Small intestine (tissue), 7 donors: ENCODE measurements around the gene DDT. TPM values are rescaled to one million over a fixed set of nuclear protein-coding genes. Genes with fewer than 3 reads are reported as not detected.
"Not testable (repeated sequence)": the region's sequence is repeated elsewhere in the genome, so short reads cannot be mapped to it uniquely, and the experiment has no call there.

Experiments
- DNase-seq, 2 donors: peaks; one replicate each; pipeline versions ENCODE4 v3.0.0 to v3.0.0-alpha.2; 2013
- FAIRE-seq: peaks from 2 replicates; lab custom pipeline; 2012; peaks lifted over from hg19 to GRCh38; lab: Jason Lieb, UNC
- H3K27ac ChIP-seq, 3 donors: one replicate each; pipeline ENCODE4 v1.5.1; 2013; ENCODE audit warnings: low read length in 2 of 3, mild to moderate bottlenecking in 2 of 3, control low read depth in 1 of 3, inconsistent platforms in 1 of 3, low read depth in 1 of 3, moderate library complexity in 1 of 3
- H3K27me3 ChIP-seq, 3 donors: one replicate each; pipeline ENCODE4 v1.6.1; 2013; ENCODE audit warnings: low read length in 3 of 3, inconsistent platforms in 1 of 3; ENCODE audit not compliant: control insufficient read depth in 3 of 3, insufficient read depth in 3 of 3
- H3K36me3 ChIP-seq, 3 donors: one replicate each; pipeline ENCODE4 v1.6.1; 2013; ENCODE audit warnings: low read length in 3 of 3, inconsistent platforms in 1 of 3, low read depth in 1 of 3, mild to moderate bottlenecking in 1 of 3, moderate library complexity in 1 of 3; ENCODE audit not compliant: control insufficient read depth in 3 of 3, insufficient read depth in 2 of 3
- H3K4me1 ChIP-seq, 3 donors: one replicate each; pipeline ENCODE4 v1.6.1; 2013; ENCODE audit warnings: low read length in 2 of 3, inconsistent platforms in 1 of 3, low read depth in 1 of 3, mild to moderate bottlenecking in 1 of 3, moderate library complexity in 1 of 3; ENCODE audit not compliant: control insufficient read depth in 3 of 3, insufficient read depth in 2 of 3
- H3K4me3 ChIP-seq, 3 donors: one replicate each; pipeline ENCODE4 v1.5.1; 2013; ENCODE audit warnings: low read length in 3 of 3, control low read depth in 1 of 3, inconsistent platforms in 1 of 3, low read depth in 1 of 3, mild to moderate bottlenecking in 1 of 3, moderate library complexity in 1 of 3
- H3K9me3 ChIP-seq, 2 donors: one replicate each; pipeline ENCODE4 v1.6.1; 2013; ENCODE audit warnings: low read depth in 1 of 2, low read length in 1 of 2; ENCODE audit not compliant: control insufficient read depth in 2 of 2, insufficient read depth in 1 of 2
- WGBS, 3 donors: extraction: QIAGEN DNeasy Blood & Tissue Kit; methylation state at CpG; one replicate each; pipeline ENCODE4 v1.1.7; 2013; 5-methylcytosine and 5-hydroxymethylcytosine counted together
- polyA plus RNA-seq, 4 donors: library from polyadenylated mRNA; stranded (reverse) in 3 of 4; unstranded in 1 of 4; fragments of 200-250 nt in 3 of 4; fragments of 120-200 nt in 1 of 4; gene quantifications; one replicate each; pipeline versions ENCODE4 v1.2.1 to v1.2.3, GENCODE V29; 2013
- donor health status: healthy with polysubstance abuse.
- donor health status: control.
- donor health status: control.
- donor health status: Bipolar disorder and iron deficiency.
- donor health status: healthy.

The DDT gene
- polyA plus RNA-seq, 4 donors = 144 to 876 (median 451) TPM

DNA sequence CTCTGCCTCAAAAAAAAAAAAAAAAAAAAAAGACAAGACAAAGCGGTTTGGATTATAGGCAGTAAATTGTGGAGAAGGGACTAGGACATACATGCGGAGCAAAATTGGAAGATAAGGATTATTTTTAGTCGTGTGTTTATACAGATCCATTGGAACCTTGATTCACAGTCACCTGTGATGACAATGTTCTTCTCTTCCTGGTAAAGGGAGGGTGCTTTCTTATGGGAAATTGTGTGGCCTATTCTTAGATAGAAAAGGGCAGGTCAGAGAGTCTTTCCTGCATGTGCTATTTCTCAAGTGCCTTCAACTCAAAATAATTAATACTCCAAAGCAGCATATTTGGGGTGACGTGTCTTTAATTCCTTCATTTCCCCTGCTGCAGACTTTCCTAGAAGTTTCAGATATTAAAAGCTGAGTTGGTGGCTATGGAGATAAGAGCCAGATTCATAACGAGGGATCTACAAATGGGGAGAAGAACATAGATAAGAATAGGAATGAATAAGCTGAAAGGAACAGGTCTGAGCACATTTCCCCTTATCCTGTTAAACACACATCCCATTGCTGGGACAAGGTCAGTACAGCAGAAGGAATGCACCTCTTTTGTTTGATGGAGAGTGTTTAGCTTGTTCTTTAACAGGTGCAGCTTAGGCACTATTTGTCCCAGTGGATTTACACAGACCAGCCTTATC, 35.8 kb downstream of the DDT start:
- Histone ChIP-seq H3K4me1 (no peaks in the 10 kb centered on the region), H3K27me3 (no peaks in the 10 kb centered on the region), H3K4me3 (no peak overlapping the region), H3K9me3 (no peaks in the 10 kb centered on the region), H3K27ac (no peak overlapping the region), H3K36me3 (no peaks in the 10 kb centered on the region)
- FAIRE-seq (no peak), DNase-seq (peak in 1 of 2 donors; percentile 22)
- WGBS, 3 donors = 65 to 72% (median 68%) methylated on average over 5 of the region's 5 CpGs

DNA sequence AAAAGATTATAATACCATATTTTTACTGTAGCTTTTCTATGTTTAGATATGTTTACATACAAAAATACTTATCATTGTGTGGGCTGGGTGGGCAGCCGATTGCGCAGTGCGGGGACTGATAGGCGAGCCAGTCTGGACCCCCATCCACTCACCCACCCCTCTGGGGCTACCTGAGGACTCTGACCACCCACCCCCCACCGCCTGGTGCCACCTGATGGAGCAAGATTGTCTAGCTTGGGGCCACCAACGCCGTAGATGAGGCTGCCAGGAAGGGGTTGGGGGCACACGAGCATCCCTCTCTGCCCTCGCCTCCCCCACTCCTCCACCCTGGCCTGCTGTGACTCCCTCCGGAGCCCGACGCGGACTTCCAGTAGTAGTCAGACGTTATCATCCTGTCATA, 47.7 kb downstream of the DDT start:
- H3K27ac ChIP-seq = no peak overlapping the region
- no peaks in the 10 kb centered on the region for H3K4me1 ChIP-seq
- no peak overlapping the region for H3K4me3 ChIP-seq
- H3K27me3 ChIP-seq = no peaks in the 10 kb centered on the region
- FAIRE-seq (no peak), DNase-seq (no peak)
- 74 to 87% (median 78%) methylated on average over 14 of the region's 14 CpGs for WGBS, 3 donors
- peaks cover 0 to 23% (median 23%) of the 10 kb centered on the region in 3 donors for H3K36me3 ChIP-seq
- H3K9me3 ChIP-seq = peaks cover 0 to 27% of the 10 kb centered on the region in 2 donors

DNA sequence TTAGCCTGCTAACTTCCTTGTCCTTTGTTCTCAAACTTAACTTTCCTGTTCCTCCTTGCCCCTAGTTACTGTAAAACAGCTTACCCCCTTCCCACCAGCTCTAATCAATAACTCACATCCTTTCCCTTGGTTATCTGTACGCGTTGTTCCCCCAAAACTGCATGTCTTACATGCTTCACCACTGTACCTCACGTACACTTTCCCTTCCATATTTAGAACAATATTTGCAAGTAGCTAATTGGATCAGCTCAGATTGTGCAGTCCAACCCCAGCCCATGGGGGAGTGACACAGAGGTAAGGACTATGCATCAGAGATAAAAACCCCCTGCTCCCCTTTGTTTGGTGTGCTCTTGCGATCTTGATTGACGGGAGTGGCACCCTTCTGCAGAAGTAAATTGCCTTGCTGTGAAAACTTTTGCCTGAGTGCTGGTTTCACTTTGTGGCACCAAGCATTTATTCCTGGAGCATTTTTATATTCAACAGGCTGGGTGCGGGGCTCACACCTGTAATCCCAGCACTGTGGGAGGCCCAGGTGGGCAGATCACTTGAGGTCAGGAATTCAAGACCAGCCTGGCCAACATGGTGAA, 49.1 kb downstream of the DDT start:
- no peak overlapping the region for H3K4me3 ChIP-seq
- no peak for FAIRE-seq

DNA sequence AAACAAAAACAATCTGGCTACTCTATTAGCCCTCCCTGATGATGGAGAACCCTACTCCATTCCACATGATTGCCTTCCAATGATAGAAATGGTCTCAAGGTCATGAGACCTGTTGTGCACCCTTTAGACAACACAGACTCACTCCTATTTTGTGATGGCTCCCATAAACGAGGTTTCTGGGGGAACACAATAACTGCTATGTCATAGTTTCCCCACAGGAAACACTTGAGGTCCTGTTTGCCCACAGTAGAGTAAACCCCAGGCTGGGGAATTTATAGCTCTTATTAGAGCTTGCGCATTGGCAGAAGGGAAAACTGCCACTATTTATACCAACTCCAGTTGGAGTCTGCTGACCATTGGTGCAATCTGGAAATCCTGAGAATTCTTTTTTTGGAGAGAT, 51.3 kb downstream of the DDT start:
- 46 to 69% (median 55%) methylated on average over 2 of the region's 2 CpGs for WGBS, 3 donors
- H3K9me3 ChIP-seq = peaks cover 0 to 19% of the 10 kb centered on the region in 2 donors
- H3K27me3 ChIP-seq = no peaks in the 10 kb centered on the region
- H3K4me1 ChIP-seq = no peaks in the 10 kb centered on the region
- no peak for DNase-seq
- no peak overlapping the region for H3K27ac ChIP-seq
- H3K4me3 ChIP-seq = no peak overlapping the region
- FAIRE-seq = no peak
- peaks cover 0 to 27% (median 19%) of the 10 kb centered on the region in 3 donors for H3K36me3 ChIP-seq

More for the DNA sequence above, 49.1 kb downstream of the DDT start:
- WGBS, 3 donors = 82 to 92% (median 89%) methylated on average over 6 of the region's 6 CpGs
- Histone ChIP-seq H3K9me3 (peaks cover 0 to 21% of the 10 kb centered on the region in 2 donors), H3K4me1 (no peaks in the 10 kb centered on the region), H3K27me3 (no peaks in the 10 kb centered on the region), H3K36me3 (peaks cover 0 to 24% (median 23%) of the 10 kb centered on the region in 3 donors), H3K27ac (no peak overlapping the region)
- no peak for DNase-seq

DNA sequence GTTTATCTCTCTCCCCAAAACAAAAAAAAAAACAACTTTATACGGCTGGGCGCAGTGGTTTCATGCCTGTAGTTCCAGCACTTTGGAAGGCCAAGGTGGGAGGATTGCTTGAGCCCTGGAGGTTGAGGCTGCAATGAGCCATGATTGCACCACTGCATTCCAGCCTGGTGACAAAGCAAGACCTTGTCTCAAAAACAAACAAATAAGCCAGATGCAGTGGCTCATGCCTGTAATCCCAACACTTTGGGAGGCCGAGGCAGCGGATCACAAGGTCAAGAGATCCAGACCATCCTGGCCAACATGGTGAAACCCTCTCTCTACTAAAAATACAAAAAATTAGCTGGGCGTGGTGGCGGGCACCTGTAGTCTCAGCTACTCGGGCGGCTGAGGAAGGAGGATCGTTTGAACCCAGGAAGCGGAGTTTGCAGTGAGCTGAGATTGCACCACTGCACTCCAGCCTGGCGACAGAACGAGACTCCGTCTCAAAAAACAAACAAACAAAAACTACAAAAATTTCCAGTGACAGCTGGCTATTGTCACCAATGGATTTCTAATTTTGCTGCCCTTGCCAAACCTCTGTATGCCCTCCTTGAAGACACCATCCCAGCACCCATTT, 52.5 kb downstream of the DDT start:
- Histone ChIP-seq H3K9me3 (peaks cover 0 to 19% of the 10 kb centered on the region in 2 donors), H3K36me3 (peaks cover 0 to 23% (median 22%) of the 10 kb centered on the region in 3 donors)

More for the DNA sequence above, 52.5 kb downstream of the DDT start:
- not testable (repeated sequence) for H3K27me3 ChIP-seq, DNase-seq, H3K4me3 ChIP-seq, H3K4me1 ChIP-seq, H3K27ac ChIP-seq, FAIRE-seq
- 83 to 92% (median 91%) methylated on average over 13 of the region's 13 CpGs for WGBS, 3 donors

Other genes with a start within 250 kb of the DDT start
- 1 to 10 TPM in 1 of 4 donors, under 1 TPM in 2, not detected in 1; 0.27 to 3.7 (median 0.98) TPM for gene ZNF70, start 223.3 kb downstream of the DDT start, polyA plus RNA-seq
- 1 to 10 TPM in 1 of 4 donors, under 1 TPM in 1, not detected in 2; 0.95 to 6.2 TPM for gene VPREB3, start 220.0 kb downstream of the DDT start, polyA plus RNA-seq
- under 1 TPM in 2 of 4 donors, not detected in 2; 0.07 to 0.16 TPM for gene C22orf15, start 211.5 kb downstream of the DDT start, polyA plus RNA-seq
- gene CHCHD10, start 206.5 kb downstream of the DDT start, polyA plus RNA-seq = 100 to 1,000 TPM in 3 of 4 donors, 10 to 100 TPM in 1; 53.5 to 544 (median 282) TPM
- 10 to 100 TPM in 1 of 4 donors, 1 to 10 TPM in 2, not detected in 1; 1.1 to 16.8 (median 1.7) TPM for gene MMP11, start 201.6 kb downstream of the DDT start, polyA plus RNA-seq
- gene SMARCB1, start 187.5 kb downstream of the DDT start, polyA plus RNA-seq = 10 to 100 TPM; 29.3 to 87.6 (median 55.2) TPM
- gene DERL3, start 135.4 kb downstream of the DDT start, polyA plus RNA-seq = 10 to 100 TPM in 2 of 4 donors, 1 to 10 TPM in 2; 2.0 to 33.0 (median 14.1) TPM
- 10 to 100 TPM in 1 of 4 donors, 1 to 10 TPM in 3; 3.6 to 17.8 (median 6.0) TPM for gene SLC2A11, start 116.6 kb downstream of the DDT start, polyA plus RNA-seq
- 100 to 1,000 TPM; 335 to 743 (median 449) TPM for gene MIF, start 80.1 kb downstream of the DDT start, polyA plus RNA-seq
- gene GSTT2B, start 13.2 kb downstream of the DDT start, polyA plus RNA-seq = 1 to 10 TPM in 3 of 4 donors, not detected in 1; 1.1 to 6.7 (median 2.1) TPM
- gene DDTL, start 7.6 kb downstream of the DDT start, polyA plus RNA-seq = 10 to 100 TPM in 2 of 4 donors, 1 to 10 TPM in 2; 1.4 to 10.9 (median 7.7) TPM
- gene GSTT2, start 5.7 kb upstream of the DDT start, polyA plus RNA-seq = 1 to 10 TPM in 1 of 4 donors, under 1 TPM in 2, not detected in 1; 0.19 to 1.4 (median 0.81) TPM
- gene GSTT4, start 31.0 kb upstream of the DDT start, polyA plus RNA-seq = not detected
- gene CABIN1, start 36.9 kb upstream of the DDT start, polyA plus RNA-seq = 10 to 100 TPM; 19.7 to 45.7 (median 32.2) TPM
- gene SUSD2, start 207.0 kb upstream of the DDT start, polyA plus RNA-seq = 10 to 100 TPM in 2 of 4 donors, 1 to 10 TPM in 2; 6.1 to 82.9 (median 11.3) TPM